H9 (cell line): ENCODE results near the gene GRIN3B. TPM values are rescaled to one million over a fixed set of nuclear protein-coding genes. Genes with fewer than 3 reads are reported as not detected.
A peak's percentile ranks its signal among the peaks of the same experiment; 100 is the strongest.

Source experiments
- DNase-seq: peaks from one replicate; pipeline ENCODE4 v3.0.0-alpha.2; 2017
- H2AFZ ChIP-seq: one replicate; pipeline ENCODE4 v1.6.1; 2013; ENCODE audit warnings: mild to moderate bottlenecking, low read length, control low read depth, moderate library complexity
- H2AK5ac ChIP-seq: 2 replicates; pipeline ENCODE4 v1.6.1; 2013; ENCODE audit warnings: low read length, control low read depth, mixed read lengths; ENCODE audit not compliant: insufficient read length
- H2BK120ac ChIP-seq: one replicate; pipeline ENCODE4 v1.6.1; 2013; ENCODE audit warnings: low read depth, mild to moderate bottlenecking, low read length, control low read depth, inconsistent platforms; ENCODE audit not compliant: poor library complexity, severe bottlenecking
- H2BK12ac ChIP-seq: 2 replicates; pipeline ENCODE4 v1.6.1; 2013; ENCODE audit warnings: low read length, control low read depth, mixed read lengths, low read depth; ENCODE audit not compliant: insufficient read length
- H2BK15ac ChIP-seq: 2 replicates; pipeline ENCODE4 v1.6.1; 2013; ENCODE audit warnings: low read depth, low read length, control low read depth
- H2BK20ac ChIP-seq: one replicate; pipeline ENCODE4 v1.6.1; 2013; ENCODE audit warnings: low read depth, mild to moderate bottlenecking, low read length, control low read depth, inconsistent platforms; ENCODE audit not compliant: poor library complexity, severe bottlenecking
- H2BK5ac ChIP-seq: 2 replicates; pipeline ENCODE4 v1.6.1; 2013; ENCODE audit warnings: low read length, control low read depth, mixed read lengths; ENCODE audit not compliant: insufficient read length
- H3K14ac ChIP-seq: 2 replicates; pipeline ENCODE4 v1.6.1; 2013; ENCODE audit warnings: low read length, control low read depth; ENCODE audit not compliant: insufficient read depth
- H3K18ac ChIP-seq: 2 replicates; pipeline ENCODE4 v1.6.1; 2013; ENCODE audit warnings: low read depth, mild to moderate bottlenecking, mixed read lengths, low read length, control low read depth; ENCODE audit not compliant: insufficient read length
- H3K23ac ChIP-seq: 2 replicates; pipeline ENCODE4 v1.6.1; 2013; ENCODE audit warnings: low read length, control low read depth, mixed read lengths, low read depth; ENCODE audit not compliant: insufficient read length
- H3K23me2 ChIP-seq: 2 replicates; pipeline ENCODE4 v1.6.1; 2013; ENCODE audit warnings: low read depth, mild to moderate bottlenecking, mixed read lengths, low read length, control low read depth; ENCODE audit not compliant: insufficient read length, poor library complexity, severe bottlenecking
- H3K27ac ChIP-seq: 2 replicates; pipeline ENCODE4 v1.5.1; 2013; ENCODE audit warnings: low read length, control low read depth, mixed read lengths, low read depth; ENCODE audit not compliant: insufficient read length
- H3K27me3 ChIP-seq: 2 replicates; pipeline ENCODE4 v1.6.1; 2013; ENCODE audit warnings: low read length, control low read depth, inconsistent platforms; ENCODE audit not compliant: insufficient read depth
- H3K4ac ChIP-seq: 2 replicates; pipeline ENCODE4 v1.6.1; 2013; ENCODE audit warnings: low read depth, mild to moderate bottlenecking, control low read depth, inconsistent platforms, low read length, moderate library complexity
- H3K4me1 ChIP-seq: 2 replicates; pipeline ENCODE4 v1.6.1; 2013; ENCODE audit warnings: low read length, control low read depth, inconsistent platforms; ENCODE audit not compliant: insufficient read depth
- H3K4me2 ChIP-seq: 2 replicates; pipeline ENCODE4 v1.6.1; 2013; ENCODE audit warnings: low read length, control low read depth, mixed read lengths; ENCODE audit not compliant: insufficient read length, insufficient read depth
- H3K56ac ChIP-seq: 2 replicates; pipeline ENCODE4 v1.6.1; 2013; ENCODE audit warnings: low read depth, mild to moderate bottlenecking, mixed read lengths, low read length, control low read depth; ENCODE audit not compliant: insufficient read length
- H3K79me1 ChIP-seq: 2 replicates; pipeline ENCODE4 v1.6.1; 2013; ENCODE audit warnings: low read depth, mild to moderate bottlenecking, moderate library complexity, low read length, control low read depth, inconsistent platforms; ENCODE audit not compliant: insufficient read depth, poor library complexity, severe bottlenecking
- H3K79me2 ChIP-seq: 2 replicates; pipeline ENCODE4 v1.6.1; 2013; ENCODE audit warnings: low read length, control low read depth, inconsistent platforms; ENCODE audit not compliant: insufficient read depth
- H3K9ac ChIP-seq: 2 replicates; pipeline ENCODE4 v1.6.1; 2013; ENCODE audit warnings: low read length, control low read depth, mixed read lengths; ENCODE audit not compliant: insufficient read length; ENCODE audit errors: extremely low read depth
- H3K9me3 ChIP-seq: one replicate; pipeline ENCODE4 v1.6.1; 2013; ENCODE audit warnings: low read depth, low read length, inconsistent platforms; ENCODE audit not compliant: control insufficient read depth
- H3T11ph ChIP-seq: one replicate; pipeline ENCODE4 v1.6.1; 2013; ENCODE audit warnings: mild to moderate bottlenecking, low read length, control low read depth, inconsistent platforms
- H4K20me1 ChIP-seq: one replicate; pipeline ENCODE4 v1.6.1; 2013; ENCODE audit not compliant: control insufficient read depth, insufficient read length, insufficient read depth
- H4K5ac ChIP-seq: 2 replicates; pipeline ENCODE4 v1.6.1; 2013; ENCODE audit warnings: low read depth, mild to moderate bottlenecking, mixed read lengths, low read length, control low read depth; ENCODE audit not compliant: insufficient read length
- H4K8ac ChIP-seq: replicated peaks from 2 replicates; pipeline ENCODE4 v1.6.1; 2013; ENCODE audit warnings: low read length, control low read depth, mixed read lengths, low read depth; ENCODE audit not compliant: insufficient read length
- H4K91ac ChIP-seq: 2 replicates; pipeline ENCODE4 v1.6.1; 2013; ENCODE audit warnings: low read depth, mild to moderate bottlenecking, moderate library complexity, mixed read lengths, low read length, control low read depth; ENCODE audit not compliant: insufficient read length
- H3K27ac Mint-ChIP-seq, 3 experiments: 2 replicates in 2 of 3; 3 replicates in 1 of 3; pipeline ENCODE4 v1.8.0; 2020 to 2021; ENCODE audit warnings: mixed read lengths in 3 of 3, mild to moderate bottlenecking in 1 of 3, moderate library complexity in 1 of 3
- H3K27me3 Mint-ChIP-seq: 2 replicates; pipeline ENCODE4 v1.8.0; 2021; ENCODE audit warnings: low read depth, mild to moderate bottlenecking, moderate library complexity, mixed read lengths
- H3K36me3 Mint-ChIP-seq, 3 experiments: 2 replicates in 2 of 3; 3 replicates in 1 of 3; pipeline ENCODE4 v1.8.0; 2020 to 2021; ENCODE audit warnings: low read depth in 3 of 3, mixed read lengths in 3 of 3; ENCODE audit not compliant: insufficient read depth in 1 of 3
- H3K4me1 Mint-ChIP-seq, 2 experiments: 2 replicates each; pipeline ENCODE4 v1.8.0; 2020; ENCODE audit warnings: mixed read lengths in 2 of 2
- H3K4me3 Mint-ChIP-seq, 2 experiments: 2 replicates in 1 of 2; 3 replicates in 1 of 2; pipeline ENCODE4 v1.8.0; 2020 to 2021; ENCODE audit warnings: mild to moderate bottlenecking in 2 of 2, mixed read lengths in 2 of 2, moderate library complexity in 1 of 2
- H3K9me3 Mint-ChIP-seq, 2 experiments: 2 replicates in 1 of 2; 3 replicates in 1 of 2; pipeline ENCODE4 v1.8.0; 2020; ENCODE audit warnings: mild to moderate bottlenecking in 2 of 2, mixed read lengths in 2 of 2, moderate library complexity in 1 of 2
- WGBS: extraction: QIAGEN DNeasy Blood & Tissue Kit; methylation state at CpG from one replicate; pipeline ENCODE4 v1.1.7; 2013; ENCODE audit warnings: missing lambda C conversion rate, low lambda C conversion rate, mixed read lengths; ENCODE audit not compliant: insufficient read length; ENCODE audit errors: extremely low coverage; 5-methylcytosine and 5-hydroxymethylcytosine counted together
- total RNA-seq: library from RNA; stranded (reverse); gene quantifications from 2 replicates; pipeline ENCODE4 v1.2.1, GENCODE V29; 2021
- TF ChIP-seq, protein P1 (sequence below): fragments of 200-600 bp; sonication (generic); conservative IDR thresholded peaks from 3 replicates; pipeline ENCODE4 v1.8.0; 2021; ENCODE audit warnings: antibody characterized with exemption, mild to moderate bottlenecking

The GRIN3B gene
- total RNA-seq, 1 experiment from 2014 or later: 1.0 TPM

DNA sequence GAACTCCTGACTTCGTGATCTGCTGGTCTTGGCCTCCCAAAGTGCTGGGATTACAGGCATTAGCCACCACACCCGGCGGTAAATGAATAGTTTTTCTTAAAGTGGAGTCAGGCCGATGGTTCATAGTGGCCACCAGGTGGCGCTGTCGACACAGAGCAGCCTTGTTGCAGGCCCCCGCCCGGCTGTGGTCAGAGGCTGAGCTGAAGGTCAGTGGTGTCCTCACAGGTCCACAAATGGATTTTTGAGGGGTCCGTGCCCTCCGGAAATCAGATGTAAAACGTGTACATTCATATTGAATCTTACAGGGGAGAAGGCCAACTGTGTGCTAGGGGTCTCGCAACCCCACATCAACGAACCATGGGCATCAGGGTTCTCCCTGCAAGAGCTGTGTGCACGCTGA, 29.5 kb upstream of the GRIN3B start:
- peaks cover 46 to 58% (median 57%) of the 10 kb centered on the region in 3 experiments for H3K36me3 Mint-ChIP-seq
- no CpG with 5 or more reads among the region's 14 CpGs for WGBS
- H3K4me1 Mint-ChIP-seq: peaks cover 0 to 10% of the 10 kb centered on the region in 2 experiments; a peak in 1 of 4 replicates
- no peak overlapping the region for H2AK5ac ChIP-seq
- no peaks in the 10 kb centered on the region for H3K27me3 ChIP-seq
- H3K79me2 ChIP-seq: no peaks in the 10 kb centered on the region
- H3K9ac ChIP-seq: no peak overlapping the region
- peaks cover 2% of the 10 kb centered on the region for H4K20me1 ChIP-seq
- H3K4me1 ChIP-seq: no peaks in the 10 kb centered on the region
- no peak overlapping the region for H3K27ac ChIP-seq
- H2BK5ac ChIP-seq: no peak overlapping the region
- peaks cover 9 to 17% of the 10 kb centered on the region in 2 experiments for H3K9me3 Mint-ChIP-seq
- H2BK12ac ChIP-seq: no peak overlapping the region
- no peak overlapping the region for H3K27ac Mint-ChIP-seq
- no peak overlapping the region for H3K4me2 ChIP-seq
- TF ChIP-seq, protein P1, sequence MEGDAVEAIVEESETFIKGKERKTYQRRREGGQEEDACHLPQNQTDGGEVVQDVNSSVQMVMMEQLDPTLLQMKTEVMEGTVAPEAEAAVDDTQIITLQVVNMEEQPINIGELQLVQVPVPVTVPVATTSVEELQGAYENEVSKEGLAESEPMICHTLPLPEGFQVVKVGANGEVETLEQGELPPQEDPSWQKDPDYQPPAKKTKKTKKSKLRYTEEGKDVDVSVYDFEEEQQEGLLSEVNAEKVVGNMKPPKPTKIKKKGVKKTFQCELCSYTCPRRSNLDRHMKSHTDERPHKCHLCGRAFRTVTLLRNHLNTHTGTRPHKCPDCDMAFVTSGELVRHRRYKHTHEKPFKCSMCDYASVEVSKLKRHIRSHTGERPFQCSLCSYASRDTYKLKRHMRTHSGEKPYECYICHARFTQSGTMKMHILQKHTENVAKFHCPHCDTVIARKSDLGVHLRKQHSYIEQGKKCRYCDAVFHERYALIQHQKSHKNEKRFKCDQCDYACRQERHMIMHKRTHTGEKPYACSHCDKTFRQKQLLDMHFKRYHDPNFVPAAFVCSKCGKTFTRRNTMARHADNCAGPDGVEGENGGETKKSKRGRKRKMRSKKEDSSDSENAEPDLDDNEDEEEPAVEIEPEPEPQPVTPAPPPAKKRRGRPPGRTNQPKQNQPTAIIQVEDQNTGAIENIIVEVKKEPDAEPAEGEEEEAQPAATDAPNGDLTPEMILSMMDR: peak; percentile 87
- H4K91ac ChIP-seq: no peak overlapping the region
- H3T11ph ChIP-seq: no peak overlapping the region
- no peak overlapping the region for H4K8ac ChIP-seq
- H2BK15ac ChIP-seq: no peak overlapping the region
- H3K4ac ChIP-seq: no peak overlapping the region
- H3K4me3 Mint-ChIP-seq: 0 out of 5 replicates have a peak overlapping the region, but pooled peaks of 1 of the 2 experiments have one; percentile 21
- H3K23ac ChIP-seq: no peak overlapping the region
- no peaks in the 10 kb centered on the region for H3K27me3 Mint-ChIP-seq
- H2BK120ac ChIP-seq: no peak overlapping the region
- H3K18ac ChIP-seq: no peak overlapping the region
- no peak overlapping the region for H2BK20ac ChIP-seq
- H2AFZ ChIP-seq: no peak overlapping the region
- no peaks in the 10 kb centered on the region for H3K23me2 ChIP-seq
- no peak overlapping the region for H4K5ac ChIP-seq
- no peak overlapping the region for H3K56ac ChIP-seq
- no peaks in the 10 kb centered on the region for H3K79me1 ChIP-seq
- no peak overlapping the region for H3K14ac ChIP-seq
- peaks cover 7% of the 10 kb centered on the region for H3K9me3 ChIP-seq
- DNase-seq: no peak
